Mucosa of gallbladder (tissue), 1 donor: ENCODE measurements around the gene MTA2. TPM values are rescaled to one million over a fixed set of nuclear protein-coding genes. Genes with fewer than 3 reads are reported as not detected.

Experiments used
- DNase-seq: peaks from one replicate; pipeline ENCODE4 v3.0.0-alpha.2; 2020; ENCODE audit warnings: low spot score
- total RNA-seq: library from RNA; stranded (reverse); gene quantifications from one replicate; pipeline ENCODE4 v1.2.1, GENCODE V29; 2021
- donor health status: DM: no; HTN: no; CAD: no.

The MTA2 gene
- total RNA-seq, 1 donor from 2014 or later: 87.6 TPM

GRCh38 chr11:62546929-62547625 is 54.6 kb downstream of the MTA2 start:
- DNase-seq: no peak

DNA sequence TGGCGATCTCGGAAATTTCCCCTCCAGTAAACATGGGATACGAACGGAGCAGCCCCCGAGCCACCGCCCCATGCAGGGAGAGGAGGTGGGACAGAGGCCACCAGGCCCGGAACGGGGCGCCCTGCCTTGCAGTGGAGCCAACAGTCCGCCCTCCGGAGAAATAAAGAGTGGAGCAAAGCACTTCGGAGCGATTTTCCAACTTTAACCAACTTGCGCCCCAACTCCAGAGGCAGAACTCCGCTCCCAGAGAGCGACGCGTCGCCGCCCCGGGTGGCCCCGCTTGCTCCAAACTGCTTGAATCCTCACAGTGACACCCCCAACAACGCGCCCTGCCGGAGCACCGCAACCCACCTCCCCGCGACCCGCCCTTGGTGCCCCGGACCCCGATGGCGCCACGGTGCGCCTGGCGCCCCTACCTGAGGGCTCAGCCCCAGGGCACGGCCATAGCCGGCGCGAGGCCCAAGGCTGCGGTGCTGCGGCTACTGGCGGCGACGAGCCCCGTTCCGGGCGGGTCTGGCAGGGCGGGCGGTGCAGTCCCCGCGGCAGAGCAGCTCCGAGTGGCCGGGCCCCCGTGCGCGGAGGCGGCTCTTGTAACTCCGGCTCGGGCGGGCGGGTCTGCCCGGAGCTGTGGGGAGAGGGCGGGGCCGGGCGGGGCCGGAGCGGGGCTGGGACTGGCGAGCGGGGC is 55.3 kb downstream of the MTA2 start, which contains the start of gene AHNAK:
TSS of gene AHNAK (minus strand) at position 563 of the 685 bp plus-strand sequence. CDS start 10,708 bp downstream, outside the sequence.
- DNase-seq: peak; percentile 80

GRCh38 chr11:62545437-62546243 is 56.0 kb downstream of the MTA2 start:
- peak; percentile 90 for DNase-seq

DNA sequence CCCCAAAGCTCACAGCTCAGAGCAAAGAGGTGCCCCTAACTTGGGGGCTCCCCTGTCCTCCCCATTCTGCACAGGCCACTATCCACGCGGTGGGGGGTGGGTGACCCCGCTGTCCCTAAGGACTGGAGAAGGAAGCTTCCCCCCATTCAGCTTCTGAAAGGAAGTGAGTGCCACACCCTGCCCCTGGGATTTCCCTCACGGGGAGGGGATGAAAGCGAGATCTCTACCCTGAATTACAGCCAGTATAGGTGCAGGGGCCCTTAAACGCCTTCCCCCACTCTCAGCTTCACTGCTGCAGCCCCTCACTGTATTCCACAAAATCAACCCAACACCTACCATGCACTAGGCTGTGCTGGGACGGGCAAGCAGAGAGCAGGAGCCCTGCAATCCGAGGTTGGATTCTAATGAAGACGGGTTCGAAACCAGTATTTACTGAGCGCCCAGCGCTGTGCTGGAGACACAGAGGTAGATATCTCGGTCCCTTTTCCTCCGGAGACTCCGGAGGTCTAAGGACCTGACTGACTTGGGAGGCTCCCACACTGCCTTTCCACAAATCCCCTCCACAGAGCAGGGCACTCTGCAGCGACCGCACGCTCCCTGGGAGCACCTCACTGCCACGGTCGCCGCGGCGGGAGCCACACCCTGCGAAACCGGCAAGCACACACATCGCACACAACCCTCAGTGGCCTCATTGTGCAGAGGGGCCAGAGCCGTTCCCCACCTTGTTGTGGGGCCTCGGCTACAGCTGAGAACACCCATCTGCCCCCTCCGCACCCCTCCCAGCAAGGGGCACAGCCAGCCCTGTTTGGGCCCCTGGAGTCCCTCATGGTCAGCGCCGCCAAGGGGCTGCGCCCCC is 56.9 kb downstream of the MTA2 start:
- no peak for DNase-seq

DNA sequence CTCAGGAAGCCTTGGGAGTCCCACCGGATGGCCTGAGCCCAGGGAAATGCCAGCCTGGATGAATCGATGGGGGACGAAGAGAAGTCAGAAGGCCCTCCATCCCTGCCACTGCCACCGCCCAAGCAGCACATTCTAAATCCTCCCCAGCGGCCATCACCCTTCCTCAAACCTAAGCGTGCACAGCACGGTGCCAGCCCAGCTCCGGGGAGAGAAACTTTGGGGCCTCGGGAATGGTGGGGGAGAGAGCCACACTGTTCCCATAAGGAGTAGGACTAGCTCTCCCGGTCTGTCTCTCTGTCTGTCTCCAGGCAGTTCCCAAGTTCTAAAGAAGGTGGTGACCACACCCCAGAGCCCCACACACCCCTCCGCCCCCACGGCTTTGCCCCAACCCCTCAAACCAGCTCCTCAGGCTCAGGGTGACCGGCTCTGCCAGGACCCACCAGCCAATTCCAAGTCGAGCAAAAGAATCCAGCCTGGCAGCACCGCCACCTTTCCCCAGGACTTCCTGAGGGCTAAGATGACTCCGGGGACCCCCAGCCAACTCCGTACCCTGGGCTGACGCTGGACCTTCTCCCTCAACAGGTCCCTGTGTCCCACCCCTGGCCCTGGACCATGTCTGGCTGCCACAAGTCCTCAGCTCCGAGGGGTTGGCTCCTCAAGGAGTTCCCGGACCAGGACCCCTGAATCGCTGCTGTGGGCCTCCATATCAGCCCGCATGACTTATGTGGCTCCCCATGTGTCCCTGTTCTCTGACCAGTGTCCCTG is 57.8 kb downstream of the MTA2 start:
- no peak for DNase-seq

Other genes starting within 250 kb of the MTA2 start
- gene SCGB1A1, start 182.8 kb downstream of the MTA2 start, total RNA-seq: 2.7 TPM
- gene AHNAK, start 55.1 kb downstream of the MTA2 start, total RNA-seq: 549 TPM
- gene EEF1G, start 28.0 kb downstream of the MTA2 start, total RNA-seq: 1,062 TPM
- gene TUT1, start 10.3 kb downstream of the MTA2 start, total RNA-seq: 26.2 TPM
- gene EML3, start 10.9 kb upstream of the MTA2 start, total RNA-seq: 66.1 TPM
- gene ROM1, start 11.4 kb upstream of the MTA2 start, total RNA-seq: 9.9 TPM
- 60.7 TPM for gene B3GAT3, start 20.1 kb upstream of the MTA2 start, total RNA-seq
- gene GANAB, start 44.7 kb upstream of the MTA2 start, total RNA-seq: 266 TPM
- 23.7 TPM for gene INTS5, start 51.4 kb upstream of the MTA2 start, total RNA-seq
- 50.8 TPM for gene C11orf98, start 63.3 kb upstream of the MTA2 start, total RNA-seq
- gene CSKMT, start 63.4 kb upstream of the MTA2 start, total RNA-seq: 10.6 TPM
- 11.1 TPM for gene UQCC3, start 69.8 kb upstream of the MTA2 start, total RNA-seq
- 7.7 TPM for gene LBHD1, start 70.4 kb upstream of the MTA2 start, total RNA-seq
- gene UBXN1, start 77.2 kb upstream of the MTA2 start, total RNA-seq: 86.9 TPM
- 4.3 TPM for gene LRRN4CL, start 87.7 kb upstream of the MTA2 start, total RNA-seq
- gene BSCL2, start 105.6 kb upstream of the MTA2 start, total RNA-seq: 108 TPM
- gene GNG3, start 105.8 kb upstream of the MTA2 start, total RNA-seq: 0.40 TPM
- 51.9 TPM for gene HNRNPUL2, start 125.6 kb upstream of the MTA2 start, total RNA-seq
- 38.9 TPM for gene TTC9C, start 126.6 kb upstream of the MTA2 start, total RNA-seq
- gene ZBTB3, start 152.3 kb upstream of the MTA2 start, total RNA-seq: 21.4 TPM
- 53.5 TPM for gene POLR2G, start 159.7 kb upstream of the MTA2 start, total RNA-seq
- 24.0 TPM for gene TAF6L, start 169.5 kb upstream of the MTA2 start, total RNA-seq
- gene TMEM179B, start 185.5 kb upstream of the MTA2 start, total RNA-seq: 67.8 TPM
- gene TMEM223, start 190.1 kb upstream of the MTA2 start, total RNA-seq: 19.9 TPM
- gene NXF1, start 203.6 kb upstream of the MTA2 start, total RNA-seq: 85.7 TPM
- 48.8 TPM for gene STX5, start 230.2 kb upstream of the MTA2 start, total RNA-seq
- not detected for gene TEX54, start 231.0 kb upstream of the MTA2 start, total RNA-seq
- 31.6 TPM for gene WDR74, start 237.7 kb upstream of the MTA2 start, total RNA-seq